Fibroblast of mammary gland (primary cell): Measurements from ENCODE around the gene LRIG3.

Experiments
- DNase-seq: peaks from one replicate; pipeline ENCODE4 v3.0.0-alpha.2; 2010; ENCODE audit warnings: low read depth
- H3K4me3 ChIP-seq: 2 replicates; pipeline ENCODE4 v1.5.1; 2011; ENCODE audit warnings: low read depth, mild to moderate bottlenecking, low read length, moderate library complexity; ENCODE audit not compliant: control insufficient read depth
- CTCF ChIP-seq: conservative IDR thresholded peaks from 2 replicates; pipeline ENCODE4 v1.5.1; 2011; ENCODE audit warnings: low read depth, low read length, inconsistent platforms; ENCODE audit not compliant: control insufficient read depth, insufficient read depth

Gene LRIG3

DNA sequence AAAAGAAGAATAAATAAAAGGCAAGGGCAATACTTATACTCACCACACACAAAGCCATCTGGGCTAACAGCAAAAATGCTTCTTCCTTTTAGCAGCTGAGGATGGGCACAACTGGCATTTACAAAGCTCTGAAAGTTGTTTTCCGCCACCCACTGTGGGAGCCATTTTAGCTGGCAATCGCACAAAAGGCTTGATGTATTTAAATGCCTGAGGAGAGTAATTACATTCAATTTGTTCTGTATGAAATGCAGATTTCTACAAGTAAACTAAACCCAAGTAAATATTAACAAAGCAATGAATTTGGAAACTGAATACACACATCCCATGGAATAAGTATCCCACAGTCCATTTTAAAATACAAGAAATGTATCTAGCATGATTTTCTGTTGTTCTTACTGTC lies 37.5 kb downstream of the LRIG3 start:
- TF ChIP-seq CTCF, result no peak
- DNase-seq, result no peak
- H3K4me3 ChIP-seq, result no peak overlapping the region

DNA sequence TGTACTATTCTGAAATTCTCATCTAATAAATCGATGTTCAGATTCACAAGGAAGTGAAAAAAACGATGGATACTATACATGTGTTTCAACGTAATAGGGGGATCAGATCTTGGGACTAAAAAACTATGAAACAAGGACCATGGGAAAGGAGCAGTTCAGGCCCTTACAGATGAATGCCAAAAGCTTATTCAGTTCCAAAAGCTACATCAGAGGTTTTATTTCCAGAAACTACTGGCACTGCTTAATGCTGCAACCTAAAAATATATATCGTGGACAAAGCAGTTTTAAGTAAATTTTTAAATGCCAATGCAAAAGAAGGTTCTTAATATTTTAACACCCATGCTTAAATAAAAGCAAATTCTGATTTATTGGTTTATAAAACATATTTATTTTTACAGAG lies 38.5 kb downstream of the LRIG3 start:
- no peak for DNase-seq
- no peak for TF ChIP-seq CTCF
- no peak overlapping the region for H3K4me3 ChIP-seq

DNA sequence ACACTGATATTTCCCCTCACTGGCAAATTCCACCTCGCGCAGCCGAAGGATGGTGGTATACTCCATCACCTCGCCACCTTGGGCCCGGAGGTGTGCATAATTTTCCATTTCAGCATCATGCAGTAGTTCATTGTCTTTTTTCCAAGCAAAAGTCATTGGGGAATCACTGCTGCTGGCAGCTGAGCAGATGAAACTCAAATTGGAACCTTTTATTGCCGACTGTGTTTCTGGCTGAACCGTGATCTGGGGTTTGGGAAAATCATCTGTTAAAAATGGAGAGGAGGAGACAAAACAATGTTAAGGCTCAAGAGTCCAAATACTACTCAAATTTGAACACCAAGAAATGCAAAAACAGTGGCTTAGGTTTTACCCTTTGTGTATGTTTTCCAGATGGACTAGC lies 39.7 kb downstream of the LRIG3 start:
- DNase-seq, result no peak
- no peak for TF ChIP-seq CTCF
- H3K4me3 ChIP-seq, result no peak overlapping the region

DNA sequence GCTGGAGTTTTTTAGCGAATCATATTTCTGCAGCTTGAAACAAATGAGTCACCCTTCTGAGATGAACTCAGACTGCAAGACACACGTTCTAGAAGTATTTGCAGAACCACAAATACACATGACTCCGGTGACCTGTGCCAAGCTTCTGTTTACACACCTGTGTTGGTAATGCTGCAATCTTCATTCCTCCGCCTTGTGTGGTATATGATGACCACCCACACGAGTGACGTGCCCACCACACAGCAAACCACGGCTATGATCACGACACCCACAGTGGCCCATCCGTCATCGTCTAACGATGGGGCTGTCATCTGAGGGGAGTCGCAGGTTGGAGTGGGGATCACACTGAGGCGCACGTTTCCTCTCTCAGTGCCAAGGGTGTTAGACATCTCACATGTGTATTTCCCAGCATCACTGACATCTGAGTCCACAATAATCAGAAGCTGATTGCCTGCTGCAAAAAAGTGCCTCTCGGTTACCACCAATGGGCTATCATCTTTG lies 43.0 kb downstream of the LRIG3 start:
- peak; percentile 99 for DNase-seq
- H3K4me3 ChIP-seq, result no peak overlapping the region
- no peak for TF ChIP-seq CTCF

- TF ChIP-seq CTCF, result no peak
- H3K4me3 ChIP-seq, result no peak overlapping the region
- no peak for DNase-seq
These were observed 46.8 kb downstream of the LRIG3 start for GRCh38 chr12:58873496-58873895.

- TF ChIP-seq CTCF, result no peak
- no peak overlapping the region for H3K4me3 ChIP-seq
- DNase-seq, result peak; percentile 55
These were observed 48.7 kb downstream of the LRIG3 start for GRCh38 chr12:58871556-58871955.

DNA sequence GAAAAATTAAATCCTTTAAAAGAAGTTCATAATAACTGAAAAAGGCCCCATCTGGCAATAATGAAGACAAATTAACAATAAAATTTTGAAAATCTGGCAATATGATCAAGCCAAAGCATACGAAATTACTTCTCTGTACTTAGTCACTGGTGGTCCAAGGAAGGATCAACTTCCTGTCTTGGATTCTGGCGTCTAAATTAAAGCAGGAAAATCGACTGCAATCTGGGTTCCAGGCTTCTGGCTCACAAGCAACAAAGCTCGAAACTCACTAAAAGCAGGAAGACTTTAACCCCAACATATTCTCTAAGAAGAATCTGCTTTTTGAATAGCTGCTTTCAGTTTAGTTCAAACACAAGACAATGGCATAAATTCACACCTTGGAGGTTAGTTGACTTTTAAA lies 49.7 kb downstream of the LRIG3 start:
- DNase-seq, result no peak
- TF ChIP-seq CTCF, result no peak
- H3K4me3 ChIP-seq, result no peak overlapping the region
